CD4-positive, CD25-positive, alpha-beta regulatory T cell (primary cell): ENCODE data around the gene AMN. TPM values are rescaled to one million over a fixed set of nuclear protein-coding genes. Genes with fewer than 3 reads are reported as not detected.

ENCODE experiments used
- ATAC-seq, 2 donors: fragments of 150-1000 bp; cut with Tn5 transposase; one replicate each; pipeline ENCODE4 v1.10.0; 2021; ENCODE audit warnings: low read depth in 2 of 2, moderate number of reproducible peaks in 2 of 2, moderate library complexity in 1 of 2
- DNase-seq, 3 donors: peaks; one replicate each; pipeline versions ENCODE4 v3.0.0 to v3.0.0-alpha.2; 2012 to 2022; ENCODE audit warnings: mixed read lengths in 1 of 3
- H3K27ac ChIP-seq: one replicate; pipeline ENCODE4 v1.7.0; 2013; ENCODE audit warnings: mild to moderate bottlenecking, low read length; ENCODE audit not compliant: insufficient read depth, poor library complexity, severe bottlenecking
- H3K27me3 ChIP-seq: one replicate; pipeline ENCODE4 v1.7.0; 2013; ENCODE audit warnings: low read length; ENCODE audit not compliant: control insufficient read depth, insufficient read depth
- H3K36me3 ChIP-seq: one replicate; pipeline ENCODE4 v1.7.0; 2013; ENCODE audit warnings: mild to moderate bottlenecking, low read length, moderate library complexity; ENCODE audit not compliant: control insufficient read depth, insufficient read depth
- H3K4me1 ChIP-seq: 2 replicates; pipeline ENCODE4 v1.7.0; 2013; ENCODE audit warnings: mild to moderate bottlenecking, low read length; ENCODE audit not compliant: insufficient read depth, control insufficient read depth, poor library complexity, severe bottlenecking
- H3K4me3 ChIP-seq: one replicate; pipeline ENCODE4 v1.7.0; 2013; ENCODE audit warnings: low read depth, mild to moderate bottlenecking, low read length, moderate library complexity
- H3K9me3 ChIP-seq, 2 experiments: 1 replicate in 1 of 2; 2 replicates in 1 of 2; pipeline ENCODE4 v1.7.0; 2013; ENCODE audit warnings: low read length in 2 of 2, mild to moderate bottlenecking in 1 of 2, moderate library complexity in 1 of 2; ENCODE audit not compliant: control insufficient read depth in 2 of 2
- H3K27ac Mint-ChIP-seq, 3 donors: one replicate each; pipeline ENCODE4 v1.8.0; 2020 to 2022; ENCODE audit warnings: mild to moderate bottlenecking in 3 of 3, mixed read lengths in 3 of 3, moderate library complexity in 2 of 3
- H3K27me3 Mint-ChIP-seq: one replicate; pipeline ENCODE4 v1.8.0; 2022; ENCODE audit warnings: mild to moderate bottlenecking, mixed read lengths
- H3K36me3 Mint-ChIP-seq: one replicate; pipeline ENCODE4 v1.8.0; 2020; ENCODE audit warnings: mixed read lengths
- H3K4me1 Mint-ChIP-seq, 4 donors: one replicate each; pipeline ENCODE4 v1.8.0; 2020 to 2022; ENCODE audit warnings: mixed read lengths in 4 of 4, mild to moderate bottlenecking in 1 of 4
- H3K4me3 Mint-ChIP-seq, 4 donors: one replicate each; pipeline ENCODE4 v1.8.0; 2020 to 2022; ENCODE audit warnings: mild to moderate bottlenecking in 4 of 4, mixed read lengths in 4 of 4, moderate library complexity in 3 of 4
- H3K9me3 Mint-ChIP-seq, 7 donors: one replicate each; pipeline ENCODE4 v1.8.0; 2020 to 2022; ENCODE audit warnings: mixed read lengths in 7 of 7, mild to moderate bottlenecking in 3 of 7, moderate library complexity in 2 of 7
- polyA plus RNA-seq, 4 donors: library from polyadenylated mRNA; unstranded; fragments of 300-500 nt; fragmentation: Illumina TruSeq; gene quantifications; one replicate each; pipeline ENCODE4 v1.2.3, GENCODE V29; 2021
- total RNA-seq: library from RNA; stranded (reverse); gene quantifications from one replicate; pipeline ENCODE4 v1.2.3, GENCODE V29; 2022

AMN gene
- total and polyA plus RNA-seq, 5 donors from 2014 or later: 0.24 to 2.2 (median 0.66) TPM; not detected in 1

- Histone ChIP-seq H3K4me1 (peaks cover 39% of the 10 kb centered on the region), H3K9me3 (no peaks in the 10 kb centered on the region), H3K27ac (no peak overlapping the region), H3K36me3 (no peaks in the 10 kb centered on the region), H3K4me3 (no peak overlapping the region), H3K27me3 (peaks cover 4% of the 10 kb centered on the region)
- Mint-ChIP-seq H3K36me3 (no peaks in the 10 kb centered on the region), H3K4me1 (peaks cover 0 to 18% (median 2%) of the 10 kb centered on the region in 4 donors), H3K27me3 (peaks cover 46% of the 10 kb centered on the region), H3K4me3 (peak overlapping the region; percentile 68 to 84 (median 78)), H3K9me3 (peaks cover 0 to 1% (median 0%) of the 10 kb centered on the region in 7 donors), H3K27ac (peak overlapping the region in 1 of 3 donors; percentile 71)
- ATAC-seq (peak; percentile 75 to 79), DNase-seq (peak; percentile 73 to 77 (median 75))
Measured at GRCh38 chr14:102928412-102929240, 6.2 kb downstream of the AMN start.

GRCh38 chr14:102929241-102930137, 7.0 kb downstream of the AMN start:
- Mint-ChIP-seq H3K27ac (no peak overlapping the region), H3K27me3 (peaks cover 41% of the 10 kb centered on the region), H3K9me3 (peaks cover 0 to 1% (median 0%) of the 10 kb centered on the region in 7 donors), H3K4me1 (peaks cover 0 to 12% (median 2%) of the 10 kb centered on the region in 4 donors), H3K36me3 (no peaks in the 10 kb centered on the region), H3K4me3 (peak overlapping the region in 1 of 4 donors; percentile 52)
- DNase-seq: no peak
- H3K27ac ChIP-seq: no peak overlapping the region
- H3K4me1 ChIP-seq: peaks cover 32% of the 10 kb centered on the region
- H3K27me3 ChIP-seq: peaks cover 2% of the 10 kb centered on the region
- H3K4me3 ChIP-seq: no peak overlapping the region
- no peaks in the 10 kb centered on the region for H3K9me3 ChIP-seq
- no peak for ATAC-seq
- H3K36me3 ChIP-seq: no peaks in the 10 kb centered on the region

- Histone ChIP-seq H3K4me3 (no peak overlapping the region), H3K27ac (no peak overlapping the region), H3K27me3 (no peaks in the 10 kb centered on the region), H3K4me1 (peaks cover 29% of the 10 kb centered on the region), H3K36me3 (no peaks in the 10 kb centered on the region), H3K9me3 (no peaks in the 10 kb centered on the region)
- no peaks in the 10 kb centered on the region for H3K36me3 Mint-ChIP-seq
- ATAC-seq (no peak), DNase-seq (no peak)
- no peak overlapping the region for H3K4me3 Mint-ChIP-seq
- H3K9me3 Mint-ChIP-seq: peaks cover 0 to 1% (median 0%) of the 10 kb centered on the region in 7 donors
- peaks cover 0 to 11% (median 2%) of the 10 kb centered on the region in 4 donors for H3K4me1 Mint-ChIP-seq
- H3K27ac Mint-ChIP-seq: no peak overlapping the region
- peaks cover 35% of the 10 kb centered on the region for H3K27me3 Mint-ChIP-seq
Measured at GRCh38 chr14:102930138-102930752, 7.8 kb downstream of the AMN start.

GRCh38 chr14:102930753-102931579, 8.5 kb downstream of the AMN start:
- no peaks in the 10 kb centered on the region for H3K9me3 ChIP-seq
- ATAC-seq: no peak
- H3K27me3 ChIP-seq: no peaks in the 10 kb centered on the region
- Mint-ChIP-seq H3K4me3 (peak overlapping the region in 2 of 4 donors; percentile 48 to 58), H3K4me1 (peaks cover 0 to 9% (median 1%) of the 10 kb centered on the region in 4 donors), H3K27me3 (peaks cover 28% of the 10 kb centered on the region), H3K27ac (no peak overlapping the region), H3K9me3 (peaks cover 0 to 1% (median 0%) of the 10 kb centered on the region in 7 donors), H3K36me3 (no peaks in the 10 kb centered on the region)
- DNase-seq: no peak
- H3K36me3 ChIP-seq: no peaks in the 10 kb centered on the region
- H3K4me1 ChIP-seq: peaks cover 29% of the 10 kb centered on the region
- H3K27ac ChIP-seq: no peak overlapping the region
- no peak overlapping the region for H3K4me3 ChIP-seq

- ATAC-seq (no peak), DNase-seq (no peak)
- no peaks in the 10 kb centered on the region for H3K36me3 ChIP-seq
- H3K27me3 Mint-ChIP-seq: peaks cover 20% of the 10 kb centered on the region
- H3K4me3 Mint-ChIP-seq: peak overlapping the region in 3 of 4 donors; percentile 21 to 58 (median 48)
- H3K27me3 ChIP-seq: no peaks in the 10 kb centered on the region
- H3K4me3 ChIP-seq: no peak overlapping the region
- no peak overlapping the region for H3K27ac ChIP-seq
- peaks cover 0 to 6% (median 0%) of the 10 kb centered on the region in 4 donors for H3K4me1 Mint-ChIP-seq
- no peaks in the 10 kb centered on the region for H3K36me3 Mint-ChIP-seq
- H3K4me1 ChIP-seq: peaks cover 29% of the 10 kb centered on the region
- no peaks in the 10 kb centered on the region for H3K9me3 ChIP-seq
- peaks cover 0 to 1% (median 0%) of the 10 kb centered on the region in 7 donors for H3K9me3 Mint-ChIP-seq
- no peak overlapping the region for H3K27ac Mint-ChIP-seq
Measured at GRCh38 chr14:102931580-102932285, 9.3 kb downstream of the AMN start.

GRCh38 chr14:102932484-102933248, 10.2 kb downstream of the AMN start:
- Mint-ChIP-seq H3K27me3 (peaks cover 13% of the 10 kb centered on the region), H3K9me3 (peaks cover 0 to 1% (median 0%) of the 10 kb centered on the region in 7 donors), H3K27ac (peak overlapping the region in 1 of 3 donors; percentile 63), H3K4me3 (peak overlapping the region in 1 of 4 donors; percentile 9), H3K4me1 (peaks cover 0 to 6% (median 0%) of the 10 kb centered on the region in 4 donors), H3K36me3 (no peaks in the 10 kb centered on the region)
- H3K27ac ChIP-seq: no peak overlapping the region
- H3K4me1 ChIP-seq: peaks cover 29% of the 10 kb centered on the region
- DNase-seq (no peak), ATAC-seq (no peak)
- no peaks in the 10 kb centered on the region for H3K36me3 ChIP-seq
- no peaks in the 10 kb centered on the region for H3K9me3 ChIP-seq
- H3K4me3 ChIP-seq: no peak overlapping the region
- H3K27me3 ChIP-seq: no peaks in the 10 kb centered on the region
